Kidney (tissue), 14 donors: ENCODE results near the gene CDK16. TPM values are rescaled to one million over a fixed set of nuclear protein-coding genes. Genes with fewer than 3 reads are reported as not detected.

Experiments
- DNase-seq, 5 donors: peaks; one replicate each; pipeline ENCODE4 v3.0.0-alpha.2; 2013 to 2020
- FAIRE-seq: peaks from 2 replicates; lab custom pipeline; 2012; peaks lifted over from hg19 to GRCh38; lab: Jason Lieb, UNC
- H3K27ac ChIP-seq, 2 donors: one replicate each; pipeline ENCODE4 v1.7.0; 2013; ENCODE audit warnings: low read depth in 2 of 2, low read length in 2 of 2, inconsistent platforms in 1 of 2
- H3K27me3 ChIP-seq: one replicate; pipeline ENCODE4 v1.7.1; 2013; ENCODE audit warnings: low read length, inconsistent platforms; ENCODE audit not compliant: control insufficient read depth, insufficient read depth
- H3K36me3 ChIP-seq, 3 donors: one replicate each; pipeline versions ENCODE4 v1.7.0 to v1.7.1; 2013; ENCODE audit warnings: low read length in 3 of 3, control low read depth in 1 of 3, inconsistent platforms in 1 of 3; ENCODE audit not compliant: insufficient read depth in 3 of 3, control insufficient read depth in 2 of 3
- H3K4me1 ChIP-seq, 3 donors: one replicate each; pipeline versions ENCODE4 v1.7.0 to v1.7.1; 2013; ENCODE audit warnings: low read length in 3 of 3, inconsistent platforms in 1 of 3, low read depth in 1 of 3; ENCODE audit not compliant: control insufficient read depth in 2 of 3, insufficient read depth in 2 of 3
- H3K4me3 ChIP-seq, 3 donors: one replicate each; pipeline versions ENCODE4 v1.7.0 to v1.8.1; 2013; ENCODE audit warnings: low read length in 3 of 3, control low read depth in 1 of 3, inconsistent platforms in 1 of 3
- H3K9ac ChIP-seq, 3 donors: one replicate each; pipeline versions ENCODE4 v1.7.0 to v1.7.1; 2013; ENCODE audit warnings: low read length in 3 of 3, control low read depth in 1 of 3, inconsistent platforms in 1 of 3
- H3K9me3 ChIP-seq, 3 donors: one replicate each; pipeline versions ENCODE4 v1.7.0 to v1.7.1; 2013; ENCODE audit warnings: low read length in 3 of 3, control low read depth in 1 of 3, inconsistent platforms in 1 of 3; ENCODE audit not compliant: control insufficient read depth in 2 of 3, insufficient read depth in 1 of 3
- intact Hi-C: fragments of 100-400 bp; cut with DNase I; formaldehyde crosslinking; loops from one replicate; pipeline ENCODE4 v1.11.1; 2022
- polyA plus RNA-seq: library from polyadenylated mRNA; stranded (reverse); fragments of 350-450 nt; fragmentation: Illumina TruSeq; extraction: RNeasy Lipid Tissue Mini Kit (QIAGEN cat#74804); gene quantifications from one replicate; pipeline ENCODE4 v1.2.3, GENCODE V29; 2014; ENCODE audit warnings: low read depth, low replicate concordance; ENCODE audit not compliant: insufficient read depth
- total RNA-seq: library from RNA; stranded (reverse); fragmentation: NEBNext Ultra II Directional; extraction: Animal tissue kit (Norgen Biotek cat#: 25700); gene quantifications from one replicate; pipeline ENCODE4 v1.2.1, GENCODE V29; 2021
- TF ChIP-seq, protein P1 (sequence below): IDR thresholded peaks from 3 replicates; pipeline ENCODE4 v1.5.1; 2012; ENCODE audit warnings: mild to moderate bottlenecking, moderate library complexity, borderline replicate concordance; ENCODE audit not compliant: insufficient read depth; ENCODE audit errors: extremely low read depth
- donor health status: control.
- donor health status: control.
- donor health status: control.
- donor health status: control.
- donor health status: control.
- donor health status: DM: yes; HTN: yes; CAD: no.
- donor health status: Normal renal cell carcinoma (clear cell type).

Gene CDK16
- total and polyA plus RNA-seq, 2 donors from 2014 or later = 89.1 to 96.1 TPM

GRCh38 chrX:47221756-47222155 lies 3.3 kb downstream of the CDK16 start:
- Histone ChIP-seq H3K27ac (no peak overlapping the region), H3K36me3 (peaks cover 5 to 31% (median 13%) of the 10 kb centered on the region in 3 donors), H3K9me3 (no peaks in the 10 kb centered on the region), H3K4me3 (no peak overlapping the region), H3K4me1 (peaks cover 0 to 20% (median 12%) of the 10 kb centered on the region in 3 donors), H3K9ac (no peak overlapping the region), H3K27me3 (peaks cover 4% of the 10 kb centered on the region)
- TF ChIP-seq, protein P1, sequence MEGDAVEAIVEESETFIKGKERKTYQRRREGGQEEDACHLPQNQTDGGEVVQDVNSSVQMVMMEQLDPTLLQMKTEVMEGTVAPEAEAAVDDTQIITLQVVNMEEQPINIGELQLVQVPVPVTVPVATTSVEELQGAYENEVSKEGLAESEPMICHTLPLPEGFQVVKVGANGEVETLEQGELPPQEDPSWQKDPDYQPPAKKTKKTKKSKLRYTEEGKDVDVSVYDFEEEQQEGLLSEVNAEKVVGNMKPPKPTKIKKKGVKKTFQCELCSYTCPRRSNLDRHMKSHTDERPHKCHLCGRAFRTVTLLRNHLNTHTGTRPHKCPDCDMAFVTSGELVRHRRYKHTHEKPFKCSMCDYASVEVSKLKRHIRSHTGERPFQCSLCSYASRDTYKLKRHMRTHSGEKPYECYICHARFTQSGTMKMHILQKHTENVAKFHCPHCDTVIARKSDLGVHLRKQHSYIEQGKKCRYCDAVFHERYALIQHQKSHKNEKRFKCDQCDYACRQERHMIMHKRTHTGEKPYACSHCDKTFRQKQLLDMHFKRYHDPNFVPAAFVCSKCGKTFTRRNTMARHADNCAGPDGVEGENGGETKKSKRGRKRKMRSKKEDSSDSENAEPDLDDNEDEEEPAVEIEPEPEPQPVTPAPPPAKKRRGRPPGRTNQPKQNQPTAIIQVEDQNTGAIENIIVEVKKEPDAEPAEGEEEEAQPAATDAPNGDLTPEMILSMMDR = no peak
- DNase-seq = peak in 1 of 5 donors; percentile 41
- FAIRE-seq = no peak
- intact Hi-C loops = no loop called here

GRCh38 chrX:47222751-47223350 lies 4.4 kb downstream of the CDK16 start:
- DNase-seq (peak in 1 of 5 donors; percentile 43), FAIRE-seq (no peak)
- no peak overlapping the region for H3K27ac ChIP-seq
- peaks cover 4% of the 10 kb centered on the region for H3K27me3 ChIP-seq
- H3K4me1 ChIP-seq = peaks cover 0 to 16% (median 8%) of the 10 kb centered on the region in 3 donors
- intact Hi-C loops = no loop called here
- TF ChIP-seq, protein P1 = no peak
- H3K4me3 ChIP-seq = no peak overlapping the region
- no peak overlapping the region for H3K9ac ChIP-seq
- peaks cover 5 to 32% (median 13%) of the 10 kb centered on the region in 3 donors for H3K36me3 ChIP-seq
- no peaks in the 10 kb centered on the region for H3K9me3 ChIP-seq

- H3K27ac ChIP-seq = no peak overlapping the region
- TF ChIP-seq, protein P1 = no peak
- peaks cover 5 to 32% (median 16%) of the 10 kb centered on the region in 3 donors for H3K36me3 ChIP-seq
- peaks cover 0 to 16% (median 8%) of the 10 kb centered on the region in 3 donors for H3K4me1 ChIP-seq
- H3K4me3 ChIP-seq = no peak overlapping the region
- FAIRE-seq (no peak), DNase-seq (peak in 1 of 5 donors; percentile 48)
- intact Hi-C loops = no loop called here
- peaks cover 4% of the 10 kb centered on the region for H3K27me3 ChIP-seq
- no peak overlapping the region for H3K9ac ChIP-seq
- no peaks in the 10 kb centered on the region for H3K9me3 ChIP-seq
Measured at GRCh38 chrX:47223476-47224250, 5.2 kb downstream of the CDK16 start.
